HG03354 (cell line): Measurements from ENCODE around the gene PRKCA.

Experiments
- ATAC-seq: cut with Tn5 transposase; IDR thresholded peaks from one replicate; pipeline ENCODE4 v1.9.1; 2021; ENCODE audit warnings: mild to moderate bottlenecking; ENCODE audit not compliant: unreplicated experiment, poor library complexity, severe bottlenecking

The PRKCA gene

DNA sequence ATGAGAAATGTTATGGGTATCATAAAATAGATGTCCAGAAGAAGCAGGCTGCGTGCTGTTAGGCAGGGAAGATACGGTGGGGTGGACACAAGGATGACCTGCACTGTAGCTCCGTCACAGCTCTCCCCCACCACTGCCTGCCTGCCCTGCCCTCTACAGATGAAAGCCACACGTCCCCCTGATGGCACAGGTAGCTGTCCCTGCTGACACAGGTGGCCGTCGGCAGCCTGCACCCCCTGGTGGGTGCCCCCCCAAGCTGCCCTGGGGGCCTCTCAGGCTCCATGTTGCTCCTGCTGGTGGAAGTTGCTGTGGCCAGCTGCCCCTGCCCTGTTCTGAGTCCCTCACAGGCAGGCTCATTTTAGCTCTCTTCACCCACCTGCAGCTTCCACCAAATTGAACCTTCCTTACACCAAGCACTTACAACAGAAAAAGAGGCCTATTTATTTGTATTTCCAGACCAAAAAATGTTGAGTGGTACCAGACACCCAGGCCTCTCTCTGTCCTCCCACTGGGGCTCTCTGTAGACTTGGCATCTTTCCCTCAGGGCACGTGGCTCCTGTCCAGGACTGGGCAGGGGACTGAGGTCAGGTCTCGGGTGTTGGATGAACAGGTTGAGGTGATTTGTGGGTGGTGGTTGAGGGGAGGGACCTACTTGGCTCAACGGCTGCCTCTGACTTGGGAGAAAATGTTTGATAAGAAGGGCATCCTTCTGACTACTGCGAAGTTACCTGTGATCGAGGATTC, 482.4 kb downstream of the PRKCA start:
- ATAC-seq, result no peak

DNA sequence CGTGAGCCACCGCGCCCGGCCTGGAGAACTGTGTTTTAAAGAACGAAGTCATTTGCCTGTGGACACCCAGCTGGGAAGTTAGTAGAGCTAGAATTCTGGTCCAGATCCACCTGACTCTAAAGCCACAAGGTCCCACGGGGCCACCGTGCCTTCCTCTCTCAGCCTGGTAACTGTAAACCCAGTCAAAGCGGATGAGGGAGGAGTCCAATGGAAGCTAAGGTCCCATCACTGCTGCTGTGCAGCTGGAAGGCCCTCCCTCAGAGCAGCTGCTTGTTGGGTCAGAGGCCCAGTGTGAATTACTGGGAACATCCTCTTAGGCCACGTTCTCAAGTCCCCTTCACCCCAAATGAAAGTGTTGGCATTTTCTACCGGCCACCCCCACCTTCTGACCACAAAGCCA, 483.7 kb downstream of the PRKCA start:
- no peak for ATAC-seq

DNA sequence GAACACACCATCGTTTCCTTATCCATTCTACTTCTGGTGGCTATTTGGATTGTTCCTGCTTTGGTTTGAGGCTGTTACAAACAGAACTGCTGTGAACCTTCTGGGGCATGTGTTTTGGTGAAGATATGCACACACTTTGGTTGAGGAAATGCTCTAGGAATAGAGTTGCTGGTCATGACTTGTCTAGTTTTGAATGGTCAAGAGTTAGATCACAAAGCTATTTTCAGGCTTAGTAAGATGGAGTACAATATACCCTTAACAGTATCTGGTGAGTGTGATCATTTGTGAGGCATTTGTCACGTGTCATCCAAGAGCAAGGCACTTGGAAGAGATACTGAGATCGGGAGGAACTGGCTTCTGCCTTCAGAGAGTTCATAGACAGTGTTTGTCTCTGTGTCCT, 485.5 kb downstream of the PRKCA start:
- no peak for ATAC-seq

DNA sequence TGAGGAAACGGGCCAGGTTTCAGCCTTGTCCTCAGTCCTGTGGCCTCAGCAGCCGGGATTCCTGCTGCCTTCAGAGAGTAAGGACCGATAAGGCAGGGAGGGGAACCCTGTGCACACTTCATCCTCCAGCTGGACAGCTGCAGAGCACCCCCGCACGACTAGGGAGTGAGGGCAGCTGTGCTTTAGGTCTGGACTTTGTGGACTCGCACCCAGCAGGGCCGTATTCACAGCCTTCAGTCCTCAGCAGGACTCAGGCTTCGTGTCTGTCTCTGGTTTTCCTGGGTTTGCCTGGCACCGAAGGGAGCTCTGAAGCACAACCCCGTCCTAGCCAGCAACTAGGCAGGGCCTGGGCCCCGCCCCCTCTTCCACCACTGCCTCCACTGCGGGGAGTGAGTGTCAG, 486.7 kb downstream of the PRKCA start:
- no peak for ATAC-seq

DNA sequence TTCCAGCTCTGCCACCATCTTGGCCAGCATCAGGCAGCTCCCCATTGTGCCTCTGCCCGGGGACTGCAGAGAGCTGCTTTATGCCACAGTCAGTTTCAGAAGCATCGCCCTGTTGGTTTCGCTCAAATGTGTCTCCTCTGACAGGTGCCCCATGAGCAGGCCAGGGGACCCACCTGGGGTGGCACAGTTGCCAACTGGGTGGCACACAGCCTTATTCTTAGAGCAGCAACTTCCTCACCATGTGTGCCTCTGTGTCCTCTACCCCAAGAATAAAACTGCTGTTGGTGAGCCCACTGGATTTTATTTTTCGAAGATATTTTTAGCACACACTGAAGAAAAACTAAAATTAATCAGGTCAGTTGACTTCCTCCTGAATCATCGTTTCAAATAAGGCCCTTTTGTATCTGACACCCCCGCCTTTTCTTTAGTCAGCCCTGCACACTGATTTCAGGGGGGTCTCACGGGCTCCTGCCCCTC, 487.6 kb downstream of the PRKCA start:
- no peak for ATAC-seq

DNA sequence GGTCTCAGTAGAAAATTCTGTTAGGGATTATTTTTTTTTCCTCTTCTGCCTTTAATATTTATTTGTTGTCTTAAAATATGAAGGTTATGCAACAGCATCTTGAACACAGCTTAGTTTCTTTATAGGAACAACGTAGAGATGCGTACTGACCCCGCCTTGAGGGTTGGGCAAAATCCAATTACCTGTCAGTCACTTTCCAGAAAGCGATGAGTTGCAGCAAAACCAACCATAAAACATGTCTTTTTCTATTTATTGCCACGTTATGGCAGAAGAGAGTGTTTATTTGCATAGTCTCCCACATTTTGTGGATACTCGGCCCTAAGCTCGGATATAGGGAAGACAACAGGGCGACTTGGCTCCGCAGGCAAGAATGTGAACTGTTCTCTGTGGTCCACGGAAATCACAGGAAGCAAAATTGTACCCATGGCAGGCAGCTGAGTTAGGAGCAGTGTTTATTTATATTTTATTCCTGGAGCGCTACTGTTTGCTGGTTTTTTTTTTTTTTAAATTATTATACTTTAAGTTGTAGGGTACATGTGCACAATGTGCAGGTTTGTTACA, 488.2 kb downstream of the PRKCA start:
- ATAC-seq, result no peak

DNA sequence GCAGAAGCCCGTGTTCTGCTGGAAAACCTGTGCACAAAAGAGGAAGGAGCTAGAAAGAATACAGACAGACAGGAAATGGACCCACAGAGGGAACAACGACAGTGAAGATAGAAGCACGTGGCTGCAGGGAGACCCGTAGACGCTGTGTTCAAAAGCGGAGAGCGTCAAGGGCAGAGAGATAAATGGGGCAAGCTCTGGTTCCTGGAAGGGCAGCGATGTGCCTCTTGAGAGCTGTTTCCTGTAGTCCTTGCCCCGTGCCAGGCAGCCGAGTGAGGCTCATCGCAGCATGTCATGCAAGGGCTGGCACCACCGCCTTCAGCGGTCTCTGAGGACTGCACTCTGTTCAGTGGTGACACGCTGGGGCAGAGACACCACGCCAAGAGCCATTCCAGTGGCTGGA, 488.9 kb downstream of the PRKCA start:
- ATAC-seq, result no peak

DNA sequence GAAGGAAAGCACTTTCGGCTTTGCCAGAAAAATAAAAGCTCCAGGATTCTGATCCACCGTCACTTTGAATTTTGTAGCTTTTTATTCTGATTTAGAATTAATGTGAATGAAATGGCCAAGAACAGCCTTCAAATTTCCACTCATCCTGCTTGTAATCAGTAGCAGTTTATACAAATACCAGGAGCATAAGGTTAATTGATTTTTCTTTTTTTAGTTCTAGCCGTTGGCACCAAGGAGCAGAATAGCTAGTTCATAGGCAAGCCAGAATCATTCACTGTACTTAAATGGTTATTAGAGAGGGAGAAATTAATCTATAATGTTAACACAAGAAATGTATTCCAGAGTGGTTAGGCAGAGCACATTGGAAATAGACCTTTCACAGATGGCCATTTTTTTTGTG, 491.4 kb downstream of the PRKCA start:
- ATAC-seq, result no peak

DNA sequence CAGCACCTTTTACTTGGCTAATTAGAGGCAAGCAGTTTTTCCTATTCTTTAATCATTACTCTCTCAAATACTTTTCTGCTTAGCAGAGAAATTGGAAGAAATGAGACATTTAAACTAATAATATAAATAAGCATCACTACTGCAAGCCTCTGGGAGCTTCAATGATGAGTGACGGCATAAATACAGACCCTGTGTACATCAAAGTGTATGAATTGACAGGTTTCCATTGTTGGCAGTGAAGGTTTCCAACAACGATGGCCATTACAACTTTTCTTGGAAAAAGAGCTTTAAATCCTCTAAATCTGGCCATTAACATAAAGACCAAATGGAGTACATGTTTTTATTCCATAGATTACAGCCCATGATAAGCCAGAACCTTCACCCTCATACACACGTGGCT, 493.1 kb downstream of the PRKCA start:
- no peak for ATAC-seq

DNA sequence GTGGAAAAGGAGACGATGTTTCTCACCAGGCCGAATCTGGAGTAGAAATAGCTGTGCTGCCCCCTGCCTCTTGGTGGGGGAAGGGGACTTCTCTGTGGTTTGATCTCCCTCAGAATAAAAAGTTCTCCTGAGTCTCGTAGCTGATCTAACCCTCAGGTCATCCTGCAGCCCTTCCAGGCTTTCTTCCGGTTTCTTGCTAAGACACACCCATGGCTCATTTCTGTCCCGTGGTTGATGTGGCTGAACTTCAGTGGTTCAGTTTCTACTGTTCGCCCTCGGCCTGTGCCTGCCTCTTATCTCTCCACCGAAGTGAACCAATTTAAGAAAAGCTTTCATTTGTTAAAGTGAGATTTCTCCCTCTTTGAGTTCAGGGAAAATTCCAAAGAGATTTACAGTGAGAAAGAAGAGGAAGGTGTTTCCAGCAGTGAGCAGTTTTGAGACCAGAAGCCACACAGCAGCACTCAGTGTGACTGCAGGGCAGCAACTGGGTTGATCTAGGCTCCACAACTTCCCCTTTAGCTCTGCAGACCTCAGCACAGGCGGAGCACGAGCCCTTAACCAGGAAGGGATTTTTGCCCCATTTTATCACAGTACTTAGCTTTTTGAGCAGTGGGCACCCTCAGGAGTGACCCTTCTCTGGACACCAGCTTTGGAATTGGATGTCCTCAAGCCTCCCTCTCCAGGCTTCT, 497.6 kb downstream of the PRKCA start:
- ATAC-seq, result no peak

DNA sequence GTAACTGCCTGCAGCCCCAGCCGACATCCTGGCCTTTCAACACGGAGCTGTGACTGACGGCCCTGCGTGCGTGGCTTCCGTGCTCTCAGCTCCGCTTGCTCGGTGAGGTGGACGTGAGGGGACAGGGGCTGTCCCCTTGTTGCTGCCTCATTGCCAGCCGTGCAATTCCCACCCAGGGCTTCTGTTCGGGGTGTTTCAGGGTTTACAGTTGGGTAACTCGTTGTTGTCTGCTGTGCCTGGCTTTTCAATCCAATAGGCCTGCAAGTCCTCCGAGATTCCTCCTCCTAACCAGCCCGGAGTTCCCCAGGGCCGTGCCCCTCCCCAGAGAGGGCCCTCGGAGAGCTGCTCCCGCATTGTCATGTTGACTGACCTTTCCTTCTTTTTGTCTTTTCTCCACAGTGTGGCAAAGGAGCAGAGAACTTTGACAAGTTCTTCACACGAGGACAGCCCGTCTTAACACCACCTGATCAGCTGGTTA, 501.1 kb downstream of the PRKCA start:
- no peak for ATAC-seq

DNA sequence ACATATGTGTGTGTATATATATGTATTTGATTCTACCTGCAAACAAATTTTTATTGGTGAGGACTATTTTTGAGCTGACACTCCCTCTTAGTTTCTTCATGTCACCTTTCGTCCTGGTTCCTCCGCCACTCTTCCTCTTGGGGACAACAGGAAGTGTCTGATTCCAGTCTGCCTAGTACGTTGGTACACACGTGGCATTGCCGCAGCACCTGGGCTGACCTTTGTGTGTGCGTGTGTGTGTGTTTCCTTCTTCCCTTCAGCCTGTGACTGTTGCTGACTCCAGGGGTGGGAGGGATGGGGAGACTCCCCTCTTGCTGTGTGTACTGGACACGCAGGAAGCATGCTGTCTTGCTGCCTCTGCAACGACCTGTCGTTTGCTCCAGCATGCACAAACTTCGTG, 503.2 kb downstream of the PRKCA start:
- ATAC-seq, result no peak

DNA sequence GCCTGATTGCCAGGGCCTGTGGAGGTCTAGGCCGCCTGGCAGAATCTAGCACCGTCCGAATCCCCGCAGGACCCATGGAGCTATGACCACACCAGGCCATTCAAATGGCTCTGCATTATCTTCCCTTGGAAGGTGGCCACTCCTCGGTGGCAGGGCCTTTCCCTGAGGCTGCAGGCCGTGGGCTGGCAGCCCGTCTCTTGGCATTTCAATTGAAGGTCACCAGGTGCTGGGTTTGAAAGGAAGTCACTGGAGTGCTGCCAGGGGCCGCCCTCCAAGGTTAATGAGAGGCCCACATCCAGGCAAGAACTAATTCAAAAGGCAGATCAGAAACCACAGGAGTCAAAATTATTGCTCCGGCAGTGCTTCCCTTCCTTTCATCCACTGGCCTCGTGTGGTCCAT, 504.8 kb downstream of the PRKCA start:
- no peak for ATAC-seq

DNA sequence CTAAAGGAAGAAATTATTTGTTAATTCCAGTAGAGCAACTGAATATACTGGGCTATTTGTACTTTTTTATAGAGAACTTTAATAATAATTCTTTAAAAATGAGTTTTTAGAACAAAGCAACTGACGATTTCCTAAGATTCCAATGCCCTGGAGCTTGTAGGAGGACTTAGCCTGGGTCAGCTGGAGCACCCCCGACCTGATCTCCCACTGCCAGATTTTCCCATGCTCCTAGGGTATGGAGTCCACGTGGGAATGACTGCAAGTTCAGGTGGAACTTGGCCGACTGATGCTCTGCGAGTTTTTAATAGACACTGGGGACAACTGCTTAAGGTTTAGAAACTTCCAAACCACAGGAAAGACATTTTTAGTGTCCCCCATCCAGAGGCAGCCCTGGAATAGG, 507.0 kb downstream of the PRKCA start:
- ATAC-seq, result no peak

DNA sequence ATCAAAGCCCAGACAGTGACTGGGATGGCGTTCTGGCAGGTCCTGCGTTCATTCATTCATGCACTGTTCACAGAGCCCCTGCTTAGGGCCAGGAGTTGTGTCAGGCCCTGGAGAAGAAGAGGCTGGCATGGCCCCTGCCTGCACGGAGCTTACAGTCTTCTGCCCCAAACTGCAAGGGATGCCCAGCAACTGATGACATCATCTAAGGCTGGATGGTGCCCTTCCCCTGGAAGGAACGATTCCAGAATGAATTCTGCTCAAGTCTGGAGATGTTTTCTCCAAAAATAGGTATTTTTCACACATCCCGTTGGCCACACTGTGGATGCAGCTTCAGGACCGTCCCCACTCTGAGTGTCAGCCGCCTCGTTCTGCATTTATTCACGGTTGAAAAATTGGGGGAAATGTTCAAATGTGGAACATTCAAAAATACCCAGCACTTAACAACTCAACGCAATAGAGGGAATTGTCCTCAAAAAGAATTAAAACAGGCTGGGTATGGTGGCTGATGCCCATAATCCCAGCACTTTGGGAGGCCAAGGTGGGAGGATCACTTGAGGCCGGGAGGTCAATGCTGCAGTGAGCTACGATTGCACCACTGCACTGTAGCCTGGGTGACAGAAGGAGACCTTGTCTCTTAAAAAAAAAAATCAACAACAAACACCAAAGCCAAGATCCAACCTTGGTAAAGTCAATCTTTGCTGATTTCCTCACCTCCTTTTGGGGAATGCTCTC, 508.7 kb downstream of the PRKCA start:
- no peak for ATAC-seq

DNA sequence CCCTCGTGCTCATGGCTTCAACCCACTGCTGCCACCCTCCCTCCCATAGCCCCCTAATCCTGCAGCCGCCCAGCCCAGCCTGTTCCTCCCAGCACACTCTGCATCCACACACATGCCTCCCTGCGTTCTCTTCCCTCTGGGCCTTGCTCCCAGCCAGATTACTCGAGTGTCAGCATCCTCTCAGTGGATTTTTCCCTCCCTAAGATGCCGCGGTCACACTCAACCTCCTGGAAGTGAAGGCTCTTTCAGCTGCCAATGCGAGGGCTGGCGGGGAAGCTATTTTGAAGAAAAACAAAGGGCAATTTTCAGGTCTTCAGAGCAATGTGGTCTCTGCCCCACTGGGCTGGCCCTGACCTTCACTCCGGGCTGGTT, 509.3 kb downstream of the PRKCA start:
- no peak for ATAC-seq

DNA sequence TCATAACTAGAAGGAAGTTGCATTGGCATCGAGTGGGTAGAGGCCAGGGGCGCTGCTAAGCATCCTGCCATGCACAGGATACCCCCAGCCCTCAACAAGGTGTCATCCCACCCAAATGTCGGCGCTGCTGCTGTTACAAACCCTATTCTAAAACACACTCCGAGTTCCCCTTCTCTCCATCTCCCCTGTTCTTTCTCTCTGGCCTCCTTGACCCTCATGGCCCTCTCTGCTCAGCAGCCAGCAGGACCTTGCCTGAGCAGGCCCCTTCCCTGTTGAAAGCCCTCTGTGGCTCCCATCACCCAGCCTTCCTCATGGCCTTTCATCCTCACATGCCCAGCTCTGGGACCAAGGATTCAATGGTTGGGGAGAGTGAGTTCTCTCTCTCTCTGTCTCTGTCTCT, 510.2 kb downstream of the PRKCA start:
- ATAC-seq, result no peak

DNA sequence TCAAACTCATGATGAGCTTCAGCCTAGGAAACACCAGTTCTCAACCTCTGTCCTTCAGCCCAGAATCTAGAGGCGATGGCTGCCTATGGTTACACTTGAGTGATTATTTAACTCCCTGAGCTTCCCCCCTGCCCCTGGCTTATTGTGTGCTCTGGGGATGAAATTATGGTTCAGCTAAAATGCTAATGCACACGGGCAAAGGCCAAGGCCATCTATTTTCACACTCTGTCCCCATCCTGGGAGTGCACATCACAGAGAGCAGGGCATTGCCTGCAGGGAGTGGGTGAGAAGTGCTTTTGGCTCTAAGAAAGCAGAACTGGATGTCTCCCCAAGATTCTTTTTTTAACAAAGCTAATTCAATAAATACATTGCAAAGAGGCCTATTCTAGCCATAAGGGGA, 510.9 kb downstream of the PRKCA start:
- ATAC-seq, result no peak

DNA sequence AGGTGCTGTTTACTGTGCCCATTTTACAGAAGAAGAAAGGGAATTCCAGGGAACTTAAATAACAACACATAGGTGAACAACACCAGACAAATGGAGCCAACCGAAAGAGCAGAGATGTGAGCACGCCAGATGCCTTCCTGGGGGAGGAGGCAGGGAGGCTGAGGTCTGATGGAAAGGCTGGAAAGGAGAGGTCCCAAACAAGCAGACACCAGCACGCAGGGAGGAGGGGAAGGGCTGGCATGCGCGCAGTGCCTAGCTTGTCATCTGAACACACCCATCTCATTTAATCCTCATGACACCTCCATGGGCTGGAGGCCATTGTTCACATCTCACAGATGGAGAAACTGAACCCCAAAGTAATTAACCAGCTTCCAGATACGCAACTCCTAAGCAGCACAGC, 511.6 kb downstream of the PRKCA start:
- no peak for ATAC-seq

DNA sequence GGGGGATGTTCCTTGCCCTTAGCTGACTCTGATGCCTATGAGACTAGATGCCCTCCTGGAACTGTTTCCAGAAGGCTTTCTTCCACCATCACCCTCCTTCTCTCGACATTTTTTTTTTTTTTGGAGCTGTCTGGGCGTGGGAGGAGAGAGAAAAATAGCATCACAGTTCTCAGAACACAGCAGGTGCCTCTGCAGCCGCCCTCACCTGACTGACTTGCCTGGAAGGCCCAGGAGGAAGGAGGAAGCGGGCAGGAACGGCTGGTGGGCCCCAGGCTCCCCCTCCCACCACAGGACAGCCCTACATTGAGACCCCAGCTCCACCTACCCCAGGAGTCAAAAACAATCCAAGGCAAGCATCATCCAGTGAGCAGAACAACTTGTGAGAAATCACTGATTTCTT, 512.2 kb downstream of the PRKCA start:
- no peak for ATAC-seq
